ENCODE measurements around the gene MYDGF. TPM values are rescaled to one million over a fixed set of nuclear protein-coding genes. Genes with fewer than 3 reads are reported as not detected.

MYDGF gene
- total RNA-seq (2022) (77.1 and 81.2 TPM in 2 replicates), Bru-seq, nascent RNA (percentile 59 among the genes with signal in this experiment), BruChase-seq, experiment 1, labeled RNA remaining after a 6-hour chase (percentile 81 among the genes with signal in this experiment), BruChase-seq, experiment 2, labeled RNA remaining after a 2-hour chase (percentile 66 among the genes with signal in this experiment)
- long read RNA-seq, transcript MYDGF-201 (6 exons, 1,018 nt) = major isoform, 388 of 578 reads
- long read RNA-seq, partial matches to known transcripts = 3 of 578 reads
- long read RNA-seq, other reads (novel, unspliced or antisense) = 186 of 578 reads

GRCh38 chr19:4669723-4670480, at the start of gene MYDGF:
MYDGF (minus strand) TSS chr19:4670342; CDS start chr19:4670334, 8 bp downstream.
- H3K9me3 Mint-ChIP-seq (ENCODE audit: low read depth, unreplicated experiment) = no peaks in the 10 kb centered on the region
- intact Hi-C loops (cut with micrococcal nuclease; ENCODE audit: unreplicated experiment) = no loop called here
- BruUV-seq (replicated peaks) = no TSS peak
- no peaks in the 10 kb centered on the region for H3K4me1 Mint-ChIP-seq (ENCODE audit: low read depth, unreplicated experiment)
- peak within 1 kb of the TSS; percentile 83 for H3K4me3 Mint-ChIP-seq (ENCODE audit: low read depth, unreplicated experiment)
- DNase-seq = peak; percentile 91
- H3K27ac Mint-ChIP-seq (ENCODE audit: unreplicated experiment) = peak within 1 kb of the TSS; percentile 86
- no peaks in the 10 kb centered on the region for H3K27me3 Mint-ChIP-seq (ENCODE audit: unreplicated experiment)
- CTCF ChIA-PET = no interaction called here
- H3K36me3 Mint-ChIP-seq (ENCODE audit: insufficient read depth, unreplicated experiment) = peaks cover 41% of the 10 kb centered on the region
- no peak for TF ChIP-seq CTCF (IDR thresholded peaks at IDR 0.05; ENCODE audit: unreplicated experiment)

GRCh38 chr19:4719499-4719866, 49.3 kb upstream of the MYDGF start:
- intact Hi-C loops (cut with micrococcal nuclease; ENCODE audit: unreplicated experiment) = no loop called here
- peaks cover 6% of the 10 kb centered on the region for H3K4me1 Mint-ChIP-seq (ENCODE audit: low read depth, unreplicated experiment)
- no TSS peak for BruUV-seq (replicated peaks)
- no peak overlapping the region for H3K4me3 Mint-ChIP-seq (ENCODE audit: low read depth, unreplicated experiment)
- peaks cover 38% of the 10 kb centered on the region for H3K36me3 Mint-ChIP-seq (ENCODE audit: insufficient read depth, unreplicated experiment)
- DNase-seq = no peak
- TF ChIP-seq CTCF (IDR thresholded peaks at IDR 0.05; ENCODE audit: unreplicated experiment) = no peak
- CTCF ChIA-PET = no interaction called here
- no peaks in the 10 kb centered on the region for H3K27me3 Mint-ChIP-seq (ENCODE audit: unreplicated experiment)
- H3K27ac Mint-ChIP-seq (ENCODE audit: unreplicated experiment) = no peak overlapping the region
- no peaks in the 10 kb centered on the region for H3K9me3 Mint-ChIP-seq (ENCODE audit: low read depth, unreplicated experiment)

- BruUV-seq (replicated peaks) = no TSS peak
- CTCF ChIA-PET = no interaction called here
- H3K9me3 Mint-ChIP-seq (ENCODE audit: low read depth, unreplicated experiment) = no peaks in the 10 kb centered on the region
- intact Hi-C loops (cut with micrococcal nuclease; ENCODE audit: unreplicated experiment) = no loop called here
- peaks cover 11% of the 10 kb centered on the region for H3K4me1 Mint-ChIP-seq (ENCODE audit: low read depth, unreplicated experiment)
- H3K36me3 Mint-ChIP-seq (ENCODE audit: insufficient read depth, unreplicated experiment) = peaks cover 38% of the 10 kb centered on the region
- no peak for TF ChIP-seq CTCF (IDR thresholded peaks at IDR 0.05; ENCODE audit: unreplicated experiment)
- H3K27ac Mint-ChIP-seq (ENCODE audit: unreplicated experiment) = no peak overlapping the region
- DNase-seq = no peak
- H3K27me3 Mint-ChIP-seq (ENCODE audit: unreplicated experiment) = no peaks in the 10 kb centered on the region
- H3K4me3 Mint-ChIP-seq (ENCODE audit: low read depth, unreplicated experiment) = no peak overlapping the region
These were observed 48.0 kb upstream of the MYDGF start for GRCh38 chr19:4717966-4718701.

- peaks cover 38% of the 10 kb centered on the region for H3K36me3 Mint-ChIP-seq (ENCODE audit: insufficient read depth, unreplicated experiment)
These were observed 47.2 kb upstream of the MYDGF start for GRCh38 chr19:4717191-4717965.

More at GRCh38 chr19:4717191-4717965, 47.2 kb upstream of the MYDGF start:
- peaks cover 11% of the 10 kb centered on the region for H3K4me1 Mint-ChIP-seq (ENCODE audit: low read depth, unreplicated experiment)
- intact Hi-C loops (cut with micrococcal nuclease; ENCODE audit: unreplicated experiment) = no loop called here
- H3K9me3 Mint-ChIP-seq (ENCODE audit: low read depth, unreplicated experiment) = no peaks in the 10 kb centered on the region
- no peak for DNase-seq
- no peak overlapping the region for H3K4me3 Mint-ChIP-seq (ENCODE audit: low read depth, unreplicated experiment)
- BruUV-seq (replicated peaks) = no TSS peak
- H3K27me3 Mint-ChIP-seq (ENCODE audit: unreplicated experiment) = no peaks in the 10 kb centered on the region
- CTCF ChIA-PET = no interaction called here
- no peak overlapping the region for H3K27ac Mint-ChIP-seq (ENCODE audit: unreplicated experiment)
- no peak for TF ChIP-seq CTCF (IDR thresholded peaks at IDR 0.05; ENCODE audit: unreplicated experiment)
